Endothelial cell of umbilical vein (primary cell): ENCODE data around the gene RSPH1. TPM values are rescaled to one million over a fixed set of nuclear protein-coding genes. Genes with fewer than 3 reads are reported as not detected.

Experiments used
- BruUV-seq: library from RNA; stranded (reverse); fragments of 400-500 nt; replicated peaks from 2 replicates; lab custom pipeline; 2021; lab: Mats Ljungman, UMichigan
- CTCF ChIA-PET: fragments of 300-600, 350-600 bp; sonication (Branson Sonifier 250); formaldehyde crosslinking; loops from one replicate; lab custom pipeline; 2021; ENCODE audit warnings: antibody characterized with exemption, inconsistent platforms; lab: Charles Lee
- POLR2A ChIA-PET: fragments of 300-600, 350-600 bp; sonication (Branson Sonifier 250); formaldehyde crosslinking; loops from one replicate; lab custom pipeline; 2021; ENCODE audit warnings: antibody characterized with exemption, inconsistent platforms; lab: Charles Lee
- DNase-seq: peaks from one replicate; pipeline ENCODE4 v3.0.0-alpha.2; 2011; ENCODE audit warnings: low read depth, low spot score
- FAIRE-seq: peaks from 2 replicates; lab custom pipeline; 2011; peaks lifted over from hg19 to GRCh38; lab: Jason Lieb, UNC
- H2AFZ ChIP-seq: 2 replicates; pipeline ENCODE4 v1.6.0; 2012; ENCODE audit warnings: low read depth, low read length, control low read depth, inconsistent platforms
- H3K27ac ChIP-seq: 2 replicates; pipeline ENCODE4 v1.5.1; 2011; ENCODE audit warnings: low read depth, mild to moderate bottlenecking, control low read depth, low read length, moderate library complexity; ENCODE audit not compliant: insufficient read depth
- H3K27me3 ChIP-seq, 2 experiments: 2 replicates each; pipeline versions ENCODE4 v1.6.0 to v1.6.1; 2011; ENCODE audit warnings: low read length in 2 of 2, mixed read lengths in 1 of 2; ENCODE audit not compliant: control insufficient read depth in 2 of 2, insufficient read depth in 2 of 2
- H3K36me3 ChIP-seq, 2 experiments: 2 replicates in 1 of 2; 3 replicates in 1 of 2; pipeline ENCODE4 v1.5.1; 2011; ENCODE audit warnings: low read length in 2 of 2, mild to moderate bottlenecking in 1 of 2, moderate library complexity in 1 of 2; ENCODE audit not compliant: control insufficient read depth in 2 of 2, insufficient read depth in 2 of 2; ENCODE audit errors: extremely low read depth in 1 of 2
- H3K4me1 ChIP-seq: 3 replicates; pipeline ENCODE4 v1.5.1; 2011; ENCODE audit warnings: mild to moderate bottlenecking, low read length; ENCODE audit not compliant: control insufficient read depth, insufficient read depth; ENCODE audit errors: extremely low read depth
- H3K4me2 ChIP-seq: 2 replicates; pipeline ENCODE4 v1.6.1; 2011; ENCODE audit warnings: low read length, control low read depth, mixed read lengths; ENCODE audit not compliant: insufficient read depth
- H3K4me3 ChIP-seq, 3 experiments: fragments of 200-600 bp in 1 of 3; sonication (generic), shearing (Covaris generic) in 1 of 3; replicated peaks in 1 of 3; 2 replicates each; pipeline ENCODE4 v1.5.1; 2011 to 2016; ENCODE audit warnings: control low read depth in 3 of 3, low read length in 3 of 3, mild to moderate bottlenecking in 2 of 3, inconsistent platforms in 1 of 3, low read depth in 1 of 3, moderate library complexity in 1 of 3; ENCODE audit not compliant: insufficient read depth in 1 of 3
- H3K79me2 ChIP-seq: 2 replicates; pipeline ENCODE4 v1.6.0; 2012; ENCODE audit warnings: low read length, inconsistent platforms; ENCODE audit not compliant: control insufficient read depth, insufficient read depth
- H3K9ac ChIP-seq: replicated peaks from 2 replicates; pipeline ENCODE3; 2011; ENCODE audit warnings: low read length, control low read depth; ENCODE audit not compliant: insufficient read depth; ENCODE audit errors: extremely low read depth
- H3K9me1 ChIP-seq: replicated peaks from 3 replicates; pipeline ENCODE4 v1.6.0; 2011; ENCODE audit warnings: mild to moderate bottlenecking, low read length; ENCODE audit not compliant: control insufficient read depth, insufficient read depth; ENCODE audit errors: extremely low read depth
- H3K9me3 ChIP-seq: replicated peaks from 2 replicates; pipeline ENCODE4 v1.5.1; 2012; ENCODE audit warnings: low read length, inconsistent platforms; ENCODE audit not compliant: control insufficient read depth, insufficient read depth
- H4K20me1 ChIP-seq: replicated peaks from 2 replicates; pipeline ENCODE3; 2011; ENCODE audit warnings: mild to moderate bottlenecking, low read length; ENCODE audit not compliant: control insufficient read depth, insufficient read depth; ENCODE audit errors: extremely low read depth
- FOS ChIP-seq: IDR thresholded peaks from 2 replicates; pipeline ENCODE4 v1.6.1; 2011; ENCODE audit warnings: mild to moderate bottlenecking, low read length, moderate library complexity, borderline replicate concordance; ENCODE audit not compliant: insufficient read depth
- POLR2A ChIP-seq: IDR thresholded peaks from 2 replicates; pipeline ENCODE4 v1.6.1; 2012; ENCODE audit warnings: low read depth, mild to moderate bottlenecking, control low read depth, low read length
- POLR2AphosphoS5 ChIP-seq: IDR thresholded peaks from 2 replicates; pipeline ENCODE4 v1.6.1; 2012; ENCODE audit warnings: low read depth, mild to moderate bottlenecking, control low read depth, low read length, moderate library complexity; ENCODE audit not compliant: insufficient read depth
- dilution Hi-C: fragments of 300-500 bp; cut with MboI; formaldehyde crosslinking; loops from one replicate; pipeline ENCODE4 v1.15.0; 2019; ENCODE audit warnings: low sequenced_read_pairs; ENCODE audit not compliant: extremely low pct_ligation_motif_present
- intact Hi-C: fragments of 100-400 bp; cut with micrococcal nuclease; formaldehyde crosslinking; loops from one replicate; pipeline ENCODE4 v1.10.0; 2022
- polyA plus RNA-seq, 4 experiments: library from polyadenylated mRNA; depleted of rRNA in 3 of 4; stranded (reverse) in 3 of 4; unstranded in 1 of 4; fragments of >200 nt; gene quantifications; 2 replicates each; pipeline versions ENCODE4 v1.2.1 to v1.2.3, GENCODE V29; 2011 to 2012; ENCODE audit warnings: missing spikeins in 1 of 4
- total RNA-seq: library from RNA; stranded (reverse); gene quantifications from 2 replicates; pipeline ENCODE4 v1.2.3, GENCODE V29; 2021
- TF ChIP-seq, protein P1 (sequence below), 2 donors: IDR thresholded peaks; 1 replicate in 1 of 2; 2 replicates in 1 of 2; pipeline ENCODE4 v1.5.1; 2011; ENCODE audit warnings: low read length in 2 of 2, mild to moderate bottlenecking in 2 of 2, moderate library complexity in 2 of 2, control low read depth in 1 of 2, inconsistent platforms in 1 of 2, low read depth in 1 of 2; ENCODE audit not compliant: insufficient read depth in 1 of 2; ENCODE audit errors: extremely low read depth in 1 of 2

RSPH1 gene
- total and polyA plus RNA-seq, 2 donors (not counting 3 experiments of a cell fraction or from before 2014, with no cell fraction given): 0.08 TPM; not detected in 1

DNA sequence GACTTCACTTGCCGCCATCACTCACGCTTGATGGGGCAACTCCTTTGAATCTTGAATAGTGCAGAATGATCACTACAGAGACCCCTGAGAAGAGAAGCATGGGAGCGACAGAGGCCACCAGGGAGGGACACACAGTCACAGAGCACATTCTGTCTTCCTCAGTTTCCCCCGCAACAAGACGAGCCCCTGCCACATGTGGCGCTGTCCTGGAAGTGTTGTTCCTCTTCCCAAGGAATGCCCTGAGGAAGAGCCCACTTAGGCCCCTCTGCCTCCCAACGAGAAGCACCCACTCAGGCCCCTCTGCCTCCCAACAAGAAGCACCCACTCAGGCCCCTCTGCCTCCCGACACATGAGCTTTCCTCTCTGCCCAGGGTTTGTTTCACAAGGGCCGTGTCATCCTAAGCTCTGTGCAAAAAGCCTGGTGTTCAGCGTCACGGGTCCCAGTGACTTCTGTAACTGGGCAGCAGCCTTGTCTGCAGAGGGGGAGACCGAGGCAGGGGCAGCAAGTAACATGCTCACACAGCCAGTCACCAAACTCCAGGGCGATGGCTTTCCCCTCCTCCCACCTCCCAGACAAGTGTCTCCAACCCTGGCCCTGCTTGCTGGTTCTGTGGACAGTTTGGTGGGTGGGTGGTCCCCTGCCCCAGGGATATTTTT, 37.4 kb upstream of the RSPH1 start:
- H3K9ac ChIP-seq: no peak overlapping the region
- BruUV-seq: no TSS peak
- no peak overlapping the region for H3K4me3 ChIP-seq
- ChIA-PET POLR2A (no interaction called here), CTCF (interaction anchor here (1.2 kb wide), 1 partner anchor 12 kb away, joined by 3 read pairs; no protein-coding TSS in a partner anchor)
- no peak for DNase-seq
- H3K27ac ChIP-seq: no peak overlapping the region
- no peak overlapping the region for H3K4me2 ChIP-seq
- peaks cover 4% of the 10 kb centered on the region for H3K4me1 ChIP-seq
- H3K9me1 ChIP-seq: no peaks in the 10 kb centered on the region
- H4K20me1 ChIP-seq: no peaks in the 10 kb centered on the region
- H2AFZ ChIP-seq: no peak overlapping the region
- H3K79me2 ChIP-seq: no peaks in the 10 kb centered on the region
- intact Hi-C loops: no loop called here
- FAIRE-seq: no peak
- dilution Hi-C loops: no loop called here
- TF ChIP-seq, protein P1, sequence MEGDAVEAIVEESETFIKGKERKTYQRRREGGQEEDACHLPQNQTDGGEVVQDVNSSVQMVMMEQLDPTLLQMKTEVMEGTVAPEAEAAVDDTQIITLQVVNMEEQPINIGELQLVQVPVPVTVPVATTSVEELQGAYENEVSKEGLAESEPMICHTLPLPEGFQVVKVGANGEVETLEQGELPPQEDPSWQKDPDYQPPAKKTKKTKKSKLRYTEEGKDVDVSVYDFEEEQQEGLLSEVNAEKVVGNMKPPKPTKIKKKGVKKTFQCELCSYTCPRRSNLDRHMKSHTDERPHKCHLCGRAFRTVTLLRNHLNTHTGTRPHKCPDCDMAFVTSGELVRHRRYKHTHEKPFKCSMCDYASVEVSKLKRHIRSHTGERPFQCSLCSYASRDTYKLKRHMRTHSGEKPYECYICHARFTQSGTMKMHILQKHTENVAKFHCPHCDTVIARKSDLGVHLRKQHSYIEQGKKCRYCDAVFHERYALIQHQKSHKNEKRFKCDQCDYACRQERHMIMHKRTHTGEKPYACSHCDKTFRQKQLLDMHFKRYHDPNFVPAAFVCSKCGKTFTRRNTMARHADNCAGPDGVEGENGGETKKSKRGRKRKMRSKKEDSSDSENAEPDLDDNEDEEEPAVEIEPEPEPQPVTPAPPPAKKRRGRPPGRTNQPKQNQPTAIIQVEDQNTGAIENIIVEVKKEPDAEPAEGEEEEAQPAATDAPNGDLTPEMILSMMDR (IDR thresholded peaks at IDR 0.05; ENCODE audit: extremely low read depth in 1 of 2, insufficient read depth in 1 of 2, low read depth in 1 of 2, low read length in 2 of 2): no peak
- TF ChIP-seq POLR2A (no peak), POLR2AphosphoS5 (no peak), FOS (no peak)
- H3K36me3 ChIP-seq: no peaks in the 10 kb centered on the region
- H3K27me3 ChIP-seq: no peaks in the 10 kb centered on the region
- H3K9me3 ChIP-seq: no peaks in the 10 kb centered on the region
